ENCODE results near the gene PPFIA2.

- TF ChIP-seq ZNF416 (CRISPR knock-in tag; IDR thresholded peaks at IDR 0.05) (no peak), ZBTB43 (CRISPR knock-in tag; IDR thresholded peaks at IDR 0.05) (no peak), CREB1 (CRISPR knock-in tag; IDR thresholded peaks at IDR 0.05) (no peak), CTCF (IDR thresholded peaks at IDR 0.05) (peak; percentile 22; the same call in 1 of the 2 replicates), ATF3 (CRISPR knock-in tag; conservative IDR thresholded peaks at IDR 0.05) (no peak), NFE2L1 (CRISPR knock-in tag; IDR thresholded peaks at IDR 0.05) (no peak), CDX4 (CRISPR knock-in tag; IDR thresholded peaks at IDR 0.05; ENCODE audit: borderline replicate concordance) (no peak), E2F1 (CRISPR knock-in tag; IDR thresholded peaks at IDR 0.05) (no peak), TCF7 (CRISPR knock-in tag; IDR thresholded peaks at IDR 0.05; ENCODE audit: low read depth) (no peak)
These were observed 501.1 kb downstream of the PPFIA2 start for GRCh38 chr12:81257947-81258551.

All from WTC11 (cell line).